GM10248 (cell line): ENCODE results near the gene FHIT.
"Not testable (repeated sequence)": the region's sequence is repeated elsewhere in the genome, so short reads cannot be mapped to it uniquely, and the experiment has no call there.

Experiments used
- CTCF ChIA-PET: fragments of 300-600 bp; sonication (Branson Sonifier 250); formaldehyde crosslinking; extraction: SDS; loops from one replicate; lab custom pipeline; 2021; ENCODE audit warnings: antibody characterized with exemption; lab: Yijun Ruan, JAX
- POLR2A ChIA-PET: fragments of 350-650 bp; sonication (Branson Sonifier 250); formaldehyde crosslinking; extraction: SDS; loops from one replicate; lab custom pipeline; 2020; ENCODE audit warnings: antibody characterized with exemption; lab: Yijun Ruan, JAX
- DNase-seq: peaks from one replicate; pipeline ENCODE4 v3.0.0; 2012; ENCODE audit errors: extremely low spot score
- TF ChIP-seq, protein P1 (sequence below): IDR thresholded peaks from 2 replicates; pipeline ENCODE4 v1.5.1; 2012; ENCODE audit warnings: mild to moderate bottlenecking, low read depth; ENCODE audit errors: extremely low read depth, missing control alignments, control extremely low read depth

The FHIT gene

DNA sequence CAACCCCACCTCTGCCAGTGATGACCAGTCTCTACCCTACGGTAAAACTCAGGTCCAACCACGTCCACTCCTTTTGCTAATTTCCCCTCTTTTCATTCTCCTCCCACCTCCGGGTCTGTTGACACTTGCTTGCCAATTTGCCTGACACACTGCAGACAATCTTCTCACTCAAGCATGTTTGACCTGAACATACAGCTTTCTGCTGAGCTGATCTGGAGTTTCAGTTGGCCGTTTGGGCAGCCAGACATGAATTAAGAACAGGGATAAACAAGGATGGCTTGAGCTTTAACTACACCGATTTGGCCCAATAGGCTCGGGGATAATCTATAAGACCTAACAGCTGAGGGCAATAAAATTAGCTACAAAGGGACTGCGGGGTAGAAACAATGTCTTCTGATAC, 1442.8 kb downstream of the FHIT start:
- ChIA-PET CTCF (no interaction called here), POLR2A (no interaction called here)
- no peak for DNase-seq
- TF ChIP-seq, protein P1, sequence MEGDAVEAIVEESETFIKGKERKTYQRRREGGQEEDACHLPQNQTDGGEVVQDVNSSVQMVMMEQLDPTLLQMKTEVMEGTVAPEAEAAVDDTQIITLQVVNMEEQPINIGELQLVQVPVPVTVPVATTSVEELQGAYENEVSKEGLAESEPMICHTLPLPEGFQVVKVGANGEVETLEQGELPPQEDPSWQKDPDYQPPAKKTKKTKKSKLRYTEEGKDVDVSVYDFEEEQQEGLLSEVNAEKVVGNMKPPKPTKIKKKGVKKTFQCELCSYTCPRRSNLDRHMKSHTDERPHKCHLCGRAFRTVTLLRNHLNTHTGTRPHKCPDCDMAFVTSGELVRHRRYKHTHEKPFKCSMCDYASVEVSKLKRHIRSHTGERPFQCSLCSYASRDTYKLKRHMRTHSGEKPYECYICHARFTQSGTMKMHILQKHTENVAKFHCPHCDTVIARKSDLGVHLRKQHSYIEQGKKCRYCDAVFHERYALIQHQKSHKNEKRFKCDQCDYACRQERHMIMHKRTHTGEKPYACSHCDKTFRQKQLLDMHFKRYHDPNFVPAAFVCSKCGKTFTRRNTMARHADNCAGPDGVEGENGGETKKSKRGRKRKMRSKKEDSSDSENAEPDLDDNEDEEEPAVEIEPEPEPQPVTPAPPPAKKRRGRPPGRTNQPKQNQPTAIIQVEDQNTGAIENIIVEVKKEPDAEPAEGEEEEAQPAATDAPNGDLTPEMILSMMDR, result no peak

DNA sequence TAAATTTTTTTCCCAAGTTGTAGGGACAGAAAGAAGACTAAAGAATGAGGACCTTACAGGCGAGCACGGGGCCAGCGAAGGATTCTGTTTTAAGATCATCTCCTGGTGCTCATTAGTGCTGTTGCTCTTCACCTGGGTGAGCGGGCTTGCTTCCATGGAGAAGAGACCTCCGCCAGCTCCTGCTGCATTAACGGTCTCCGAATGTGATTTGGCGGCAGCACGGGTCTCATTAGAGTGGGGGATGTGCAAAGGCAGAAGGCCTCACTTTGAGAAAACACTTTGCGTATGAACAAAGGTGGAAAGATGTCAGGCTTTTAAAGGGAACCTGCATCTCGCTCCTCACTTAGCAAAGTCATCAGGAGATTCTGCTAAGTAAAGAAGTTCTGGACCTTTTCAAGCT, 1448.0 kb downstream of the FHIT start:
- CTCF ChIA-PET, result interaction anchor here (1.0 to 2.1 kb wide), 3 partner anchors 9 to 11 kb away, joined by 3 to 5 read pairs (median 3); no protein-coding TSS in a partner anchor

DNA sequence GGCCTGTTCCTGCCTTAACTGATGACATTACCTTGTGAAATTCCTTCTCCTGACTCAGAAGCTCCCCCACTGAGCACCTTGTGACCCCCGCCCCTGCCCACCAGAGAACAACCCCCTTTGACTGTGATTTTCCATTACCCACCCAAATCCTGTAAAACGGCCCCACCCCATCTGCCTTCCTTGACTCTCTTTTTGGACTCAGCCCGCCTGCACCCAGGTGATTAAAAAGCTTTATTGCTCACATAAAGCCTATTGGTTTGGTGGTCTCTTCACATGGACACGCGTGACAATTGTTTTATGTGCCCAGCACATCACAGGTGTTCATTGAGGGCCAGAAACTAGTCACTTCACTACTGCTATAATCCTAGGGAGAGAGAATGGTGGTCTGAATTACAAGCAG, 1448.8 kb downstream of the FHIT start:
- POLR2A ChIA-PET, DNase-seq: not testable (repeated sequence)
- CTCF ChIA-PET, result interaction anchor here (1.0 to 2.1 kb wide), 3 partner anchors 9 to 12 kb away, joined by 3 to 5 read pairs (median 3); no protein-coding TSS in a partner anchor

More for the DNA sequence above, 1448.0 kb downstream of the FHIT start:
- TF ChIP-seq, protein P1, result no peak
- POLR2A ChIA-PET, result no interaction called here
- no peak for DNase-seq

DNA sequence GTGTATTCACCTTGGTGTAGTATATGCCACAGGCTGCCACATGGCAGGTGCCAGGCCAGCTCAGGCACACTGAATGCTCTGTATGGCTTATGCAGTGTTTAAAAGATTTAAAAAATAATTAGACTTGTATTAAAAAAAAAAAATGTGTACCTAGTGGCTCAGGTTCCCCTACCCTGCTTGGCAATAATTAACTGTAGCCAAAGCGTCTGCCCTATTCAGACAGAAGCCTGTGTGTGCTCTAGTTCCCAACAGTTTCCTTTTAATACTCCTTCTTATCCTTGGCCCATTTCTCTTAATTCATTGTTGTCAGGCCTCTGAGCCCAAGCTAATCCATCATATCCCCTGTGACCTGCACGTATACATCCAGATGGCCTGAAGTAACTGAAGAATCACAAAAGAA, 1449.2 kb downstream of the FHIT start:
- DNase-seq, result no peak
- POLR2A ChIA-PET, result no interaction called here
- CTCF ChIA-PET, result interaction anchor here (1.3 to 2.1 kb wide), 2 partner anchors 8 to 12 kb away, joined by 3 to 5 read pairs; no protein-coding TSS in a partner anchor
- TF ChIP-seq, protein P1, result no peak

DNA sequence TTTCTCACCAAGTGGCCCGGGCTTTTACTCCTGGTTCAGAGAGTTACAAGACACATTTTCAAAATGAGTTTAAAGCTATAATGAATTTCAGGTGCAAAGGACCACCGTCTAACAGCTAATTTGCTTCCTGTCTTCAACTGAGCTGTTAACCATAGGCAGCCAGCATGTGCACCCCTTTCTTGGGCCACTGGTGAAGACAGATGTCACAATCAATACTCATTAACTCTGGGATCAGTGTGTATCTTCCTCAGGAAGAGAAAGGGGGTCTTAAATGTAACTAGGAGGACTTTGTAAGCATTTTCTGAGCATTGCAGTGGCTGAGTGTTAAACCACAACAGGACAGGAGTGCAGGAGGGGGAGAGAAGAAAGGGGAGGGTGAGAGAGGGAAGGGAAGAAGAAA, 1450.8 kb downstream of the FHIT start:
- CTCF ChIA-PET, result no interaction called here
- no peak for DNase-seq
- TF ChIP-seq, protein P1, result no peak
- POLR2A ChIA-PET, result no interaction called here

DNA sequence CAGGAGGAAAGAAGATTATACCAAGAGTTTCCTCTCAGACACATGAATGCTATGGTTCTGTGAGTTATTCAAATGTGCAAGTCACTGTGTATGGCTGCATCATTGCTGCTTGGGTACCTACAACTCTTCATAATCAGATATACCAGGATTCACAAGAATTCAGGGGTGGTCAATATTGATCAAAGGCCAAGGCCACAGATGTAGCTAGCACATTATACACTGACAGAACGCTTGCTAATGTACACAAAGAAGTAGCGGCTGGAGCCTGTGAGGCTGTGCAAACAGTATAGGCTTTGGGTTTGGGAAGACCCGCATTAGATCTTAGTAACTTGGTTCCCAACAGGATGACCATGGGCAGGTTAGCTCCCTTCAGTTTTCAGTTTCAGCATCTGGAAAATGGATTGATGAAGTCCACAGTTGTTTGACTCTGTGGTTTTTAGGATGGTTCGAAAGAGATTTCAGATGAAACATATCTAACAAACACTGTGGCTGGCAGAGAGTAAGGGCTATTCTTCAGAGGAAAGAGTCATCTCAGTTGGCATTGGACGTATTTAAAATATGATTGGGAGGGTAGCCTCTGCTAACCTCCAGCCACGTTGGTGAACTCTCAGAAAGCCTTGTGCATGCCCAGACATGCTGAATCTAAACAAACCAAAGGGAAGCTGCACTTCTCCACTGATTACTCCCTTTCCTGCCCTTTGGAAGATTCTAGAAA, 1452.7 kb downstream of the FHIT start:
- CTCF ChIA-PET, result no interaction called here
- DNase-seq, result no peak
- TF ChIP-seq, protein P1, result no peak
- POLR2A ChIA-PET, result no interaction called here

DNA sequence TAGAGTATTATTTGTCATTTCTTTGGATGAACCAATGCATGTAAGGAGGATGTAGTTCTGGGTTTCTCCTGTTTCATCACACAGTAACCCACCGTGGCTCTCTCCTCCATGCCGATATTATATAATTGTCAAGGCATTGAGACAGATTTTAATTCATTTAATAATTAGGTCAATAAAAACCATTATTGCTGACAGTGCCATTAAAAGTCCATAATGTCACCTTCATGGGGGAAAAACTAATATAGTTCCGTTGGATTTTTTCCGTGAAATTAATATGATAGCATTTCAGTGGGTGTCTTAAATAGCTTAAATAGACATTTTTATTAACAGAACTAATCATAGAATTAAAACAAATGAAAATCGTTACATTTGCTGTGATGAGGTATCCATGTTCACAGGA, 1453.7 kb downstream of the FHIT start:
- ChIA-PET CTCF (no interaction called here), POLR2A (no interaction called here)

More for the DNA sequence above, 1453.7 kb downstream of the FHIT start:
- DNase-seq, result no peak
- TF ChIP-seq, protein P1, result no peak
